ENCODE data around the gene VAPB.

Gene VAPB

DNA sequence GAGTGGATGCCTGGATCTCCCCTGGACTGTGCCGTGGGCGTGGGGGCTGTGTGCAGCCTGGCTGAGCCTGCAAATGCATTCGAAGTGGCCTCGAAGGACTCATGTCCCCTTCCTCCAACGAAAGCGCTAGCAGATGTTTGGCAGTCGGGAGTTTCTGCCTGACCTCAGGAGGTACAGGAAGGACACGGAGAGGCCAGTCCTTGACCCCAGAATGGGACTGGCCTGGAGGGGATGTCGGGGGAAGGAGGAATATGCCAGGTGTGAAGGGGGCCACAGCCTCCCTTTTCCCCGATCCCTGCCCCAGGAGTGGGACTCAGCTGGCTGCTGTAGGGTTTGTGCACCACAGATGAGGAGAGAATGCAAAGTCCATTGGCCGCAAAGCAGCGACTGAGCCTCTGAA lies 80.6 kb downstream of the VAPB start:
- TF ChIP-seq TARDBP (IDR thresholded peaks at IDR 0.05) (no peak), SUZ12 (IDR thresholded peaks at IDR 0.05) (no peak)
- CTCF ChIA-PET = no interaction called here
- POLR2A ChIA-PET = no interaction called here
- DNase-seq (ENCODE audit: extremely low spot score) = no peak

DNA sequence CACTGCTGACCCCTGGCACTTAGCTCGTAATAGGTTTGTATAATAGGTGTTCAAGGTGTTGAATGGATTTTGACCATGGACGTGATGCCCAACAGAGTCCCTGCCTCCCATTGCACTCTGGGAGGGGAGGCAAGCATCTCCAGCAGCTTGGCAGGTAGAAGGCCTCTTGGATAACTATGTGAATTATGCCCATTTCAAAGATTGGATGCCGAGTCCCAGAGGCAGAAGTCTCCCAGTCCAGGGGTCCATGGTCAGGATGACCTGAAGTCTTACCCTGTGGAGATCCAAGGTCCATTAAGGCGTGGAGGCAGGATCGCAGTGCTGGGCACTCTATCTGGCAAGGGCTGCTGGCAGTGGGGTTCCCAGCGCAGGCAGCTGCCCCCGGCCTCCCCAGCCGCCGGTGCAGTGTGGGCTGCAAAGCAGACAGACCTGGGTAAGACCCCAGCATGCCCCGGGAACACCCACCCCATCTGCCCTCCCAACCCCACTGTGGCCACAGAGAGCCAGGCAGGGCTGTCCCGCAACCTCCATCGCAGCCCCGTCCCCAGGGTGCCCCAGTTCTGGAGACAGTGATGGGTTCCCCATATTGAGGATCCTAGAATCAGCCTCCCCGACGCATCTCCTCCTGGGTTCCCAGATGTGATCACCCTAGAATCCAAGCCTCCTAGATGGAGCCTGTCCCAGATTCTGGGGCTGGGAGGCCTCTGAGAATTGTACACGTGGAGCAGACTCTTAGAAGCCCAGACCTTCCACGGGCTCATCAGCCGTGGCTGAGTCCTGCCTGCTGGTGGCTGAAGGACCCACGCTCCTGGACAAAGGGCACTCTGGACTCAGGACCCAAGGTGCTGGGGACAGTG lies 81.5 kb downstream of the VAPB start:
- DNase-seq (ENCODE audit: extremely low spot score) = no peak
- ChIA-PET POLR2A (no interaction called here), CTCF (no interaction called here)
- TF ChIP-seq SP1 (IDR thresholded peaks at IDR 0.05) (no peak), ELF4 (IDR thresholded peaks at IDR 0.05) (no peak), HDGF (IDR thresholded peaks at IDR 0.05; ENCODE audit: borderline replicate concordance) (no peak), ARNT (IDR thresholded peaks at IDR 0.05) (no peak)
- TF ChIP-seq, protein P1, sequence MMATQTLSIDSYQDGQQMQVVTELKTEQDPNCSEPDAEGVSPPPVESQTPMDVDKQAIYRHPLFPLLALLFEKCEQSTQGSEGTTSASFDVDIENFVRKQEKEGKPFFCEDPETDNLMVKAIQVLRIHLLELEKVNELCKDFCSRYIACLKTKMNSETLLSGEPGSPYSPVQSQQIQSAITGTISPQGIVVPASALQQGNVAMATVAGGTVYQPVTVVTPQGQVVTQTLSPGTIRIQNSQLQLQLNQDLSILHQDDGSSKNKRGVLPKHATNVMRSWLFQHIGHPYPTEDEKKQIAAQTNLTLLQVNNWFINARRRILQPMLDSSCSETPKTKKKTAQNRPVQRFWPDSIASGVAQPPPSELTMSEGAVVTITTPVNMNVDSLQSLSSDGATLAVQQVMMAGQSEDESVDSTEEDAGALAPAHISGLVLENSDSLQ (IDR thresholded peaks at IDR 0.05) = no peak

- DNase-seq (ENCODE audit: extremely low spot score) = no peak
- POLR2A ChIA-PET = no interaction called here
- CTCF ChIA-PET = no interaction called here
- TF ChIP-seq TARDBP (IDR thresholded peaks at IDR 0.05) (no peak), SUZ12 (IDR thresholded peaks at IDR 0.05) (no peak), ZNF384 (IDR thresholded peaks at IDR 0.05) (no peak), FOXK2 (IDR thresholded peaks at IDR 0.05) (no peak), LEF1 (IDR thresholded peaks at IDR 0.05; ENCODE audit: borderline replicate concordance) (no peak), NFRKB (IDR thresholded peaks at IDR 0.05) (no peak), SP1 (IDR thresholded peaks at IDR 0.05) (no peak), FOXM1 (IDR thresholded peaks at IDR 0.05; ENCODE audit: borderline replicate concordance) (no peak), L3MBTL2 (conservative IDR thresholded peaks at IDR 0.05) (no peak), ARNT (IDR thresholded peaks at IDR 0.05) (no peak), FOXA1 (IDR thresholded peaks at IDR 0.05) (no peak), CTBP1 (IDR thresholded peaks at IDR 0.05; ENCODE audit: borderline replicate concordance) (no peak), BHLHE40 (IDR thresholded peaks at IDR 0.05; ENCODE audit: borderline replicate concordance) (no peak), ELF4 (IDR thresholded peaks at IDR 0.05) (no peak), HDGF (IDR thresholded peaks at IDR 0.05; ENCODE audit: borderline replicate concordance) (no peak)
- TF ChIP-seq, protein P1 (IDR thresholded peaks at IDR 0.05) = no peak
Measured at GRCh38 chr20:58471193-58472164, 82.5 kb downstream of the VAPB start.

- no peak for DNase-seq (ENCODE audit: extremely low spot score)
- ChIA-PET POLR2A (no interaction called here), CTCF (interaction anchor here (0.6 kb wide), 1 partner anchor 413 kb away, joined by 4 read pairs; no protein-coding TSS in a partner anchor)
- no peak for TF ChIP-seq ELF4 (IDR thresholded peaks at IDR 0.05)
- TF ChIP-seq, protein P1 (IDR thresholded peaks at IDR 0.05) = no peak
- TF ChIP-seq FOXA1 (IDR thresholded peaks at IDR 0.05) = no peak
- TF ChIP-seq TARDBP (IDR thresholded peaks at IDR 0.05) = no peak
- no peak for TF ChIP-seq ZNF384 (IDR thresholded peaks at IDR 0.05)
- no peak for TF ChIP-seq FOXM1 (IDR thresholded peaks at IDR 0.05; ENCODE audit: borderline replicate concordance)
- no peak for TF ChIP-seq NFRKB (IDR thresholded peaks at IDR 0.05)
- TF ChIP-seq ARNT (IDR thresholded peaks at IDR 0.05) = no peak
Measured at GRCh38 chr20:58472273-58473018, 83.4 kb downstream of the VAPB start.

- no peak for DNase-seq (ENCODE audit: extremely low spot score)
- TF ChIP-seq LEF1 (IDR thresholded peaks at IDR 0.05; ENCODE audit: borderline replicate concordance) (no peak), ARNT (IDR thresholded peaks at IDR 0.05) (no peak), ZNF384 (IDR thresholded peaks at IDR 0.05) (no peak), CTBP1 (IDR thresholded peaks at IDR 0.05; ENCODE audit: borderline replicate concordance) (no peak), HDGF (IDR thresholded peaks at IDR 0.05; ENCODE audit: borderline replicate concordance) (no peak), ELF4 (IDR thresholded peaks at IDR 0.05) (no peak), SP1 (IDR thresholded peaks at IDR 0.05) (no peak), BHLHE40 (IDR thresholded peaks at IDR 0.05; ENCODE audit: borderline replicate concordance) (no peak), TARDBP (IDR thresholded peaks at IDR 0.05) (no peak), FOXK2 (IDR thresholded peaks at IDR 0.05) (no peak), FOXA1 (IDR thresholded peaks at IDR 0.05) (no peak), FOXM1 (IDR thresholded peaks at IDR 0.05; ENCODE audit: borderline replicate concordance) (no peak), L3MBTL2 (conservative IDR thresholded peaks at IDR 0.05) (no peak), NFRKB (IDR thresholded peaks at IDR 0.05) (no peak), SUZ12 (IDR thresholded peaks at IDR 0.05) (no peak)
- TF ChIP-seq, protein P1 (IDR thresholded peaks at IDR 0.05) = no peak
- ChIA-PET POLR2A (no interaction called here), CTCF (no interaction called here)
Measured at GRCh38 chr20:58473453-58474425, 84.7 kb downstream of the VAPB start.
